ENCODE data around the gene CLSTN2.

- TF ChIP-seq POLR2AphosphoS5 (IDR thresholded peaks at IDR 0.05) (no peak), POLR2A (IDR thresholded peaks at IDR 0.05) (no peak)
Measured at GRCh38 chr3:140006331-140006730, 71.3 kb downstream of the CLSTN2 start.
